Mesendoderm (in vitro differentiated cells): ENCODE data around the gene DAND5.
"Not testable (repeated sequence)": the region's sequence is repeated elsewhere in the genome, so short reads cannot be mapped to it uniquely, and the experiment has no call there.

Experiments
- DNase-seq: peaks from one replicate; pipeline ENCODE4 v3.0.0; 2013
- H2AK5ac ChIP-seq: 2 replicates; pipeline ENCODE4 v1.6.1; 2013; ENCODE audit warnings: low read length, inconsistent platforms
- H2BK120ac ChIP-seq: 2 replicates; pipeline ENCODE4 v1.6.1; 2013; ENCODE audit warnings: low read depth, mild to moderate bottlenecking, low read length, moderate library complexity, mixed read lengths
- H2BK15ac ChIP-seq: replicated peaks from 2 replicates; pipeline ENCODE4 v1.6.1; 2013; ENCODE audit warnings: low read depth, mild to moderate bottlenecking, moderate library complexity
- H2BK5ac ChIP-seq: 2 replicates; pipeline ENCODE4 v1.6.1; 2013; ENCODE audit warnings: low read length, inconsistent platforms
- H3K18ac ChIP-seq: 2 replicates; pipeline ENCODE4 v1.6.1; 2013; ENCODE audit warnings: mild to moderate bottlenecking, low read length, mixed read lengths
- H3K23ac ChIP-seq: one replicate; pipeline ENCODE4 v1.6.1; 2013; ENCODE audit warnings: low read length
- H3K27ac ChIP-seq: 2 replicates; pipeline ENCODE4 v1.5.1; 2013; ENCODE audit warnings: low read depth, mild to moderate bottlenecking, inconsistent platforms, low read length, moderate library complexity
- H3K27me3 ChIP-seq: 2 replicates; pipeline ENCODE4 v1.6.1; 2013; ENCODE audit warnings: low read length, control low read depth, mild to moderate bottlenecking, inconsistent platforms; ENCODE audit not compliant: insufficient read depth, poor library complexity
- H3K36me3 ChIP-seq: 2 replicates; pipeline ENCODE4 v1.6.1; 2013; ENCODE audit warnings: low read length, inconsistent platforms; ENCODE audit not compliant: control insufficient read depth, insufficient read depth
- H3K4ac ChIP-seq: one replicate; pipeline ENCODE4 v1.6.1; 2013; ENCODE audit warnings: low read depth, mild to moderate bottlenecking, low read length, moderate library complexity
- H3K4me1 ChIP-seq: 2 replicates; pipeline ENCODE4 v1.6.1; 2013; ENCODE audit warnings: low read depth, low read length, inconsistent platforms; ENCODE audit not compliant: control insufficient read depth
- H3K4me2 ChIP-seq: 2 replicates; pipeline ENCODE4 v1.6.1; 2013; ENCODE audit warnings: low read length
- H3K4me3 ChIP-seq: 2 replicates; pipeline ENCODE4 v1.5.1; 2013; ENCODE audit warnings: mild to moderate bottlenecking, low read length
- H3K56ac ChIP-seq: one replicate; pipeline ENCODE4 v1.6.1; 2013; ENCODE audit warnings: low read length
- H3K79me1 ChIP-seq: 2 replicates; pipeline ENCODE4 v1.6.1; 2013; ENCODE audit warnings: low read length, inconsistent platforms
- H3K79me2 ChIP-seq: 2 replicates; pipeline ENCODE4 v1.6.1; 2013; ENCODE audit warnings: mild to moderate bottlenecking, low read length; ENCODE audit not compliant: control insufficient read depth, insufficient read depth
- H3K9ac ChIP-seq: 2 replicates; pipeline ENCODE4 v1.6.1; 2013; ENCODE audit warnings: low read length, inconsistent platforms
- H4K5ac ChIP-seq: one replicate; pipeline ENCODE4 v1.6.1; 2013; ENCODE audit warnings: low read length
- H4K8ac ChIP-seq: one replicate; pipeline ENCODE4 v1.6.1; 2013; ENCODE audit warnings: low read depth, mild to moderate bottlenecking, control low read depth, low read length, moderate library complexity
- WGBS: extraction: QIAGEN DNeasy Blood & Tissue Kit; methylation state at CpG from one replicate; pipeline ENCODE4 v1.1.7; 2013; ENCODE audit warnings: low lambda C conversion rate, missing lambda C conversion rate; ENCODE audit not compliant: insufficient coverage; ENCODE audit errors: extremely low coverage; 5-methylcytosine and 5-hydroxymethylcytosine counted together

Gene DAND5

GRCh38 chr19:12970070-12970820, 869 bp downstream of the DAND5 start:
- H3K9ac ChIP-seq, result no peak overlapping the region
- no CpG with 5 or more reads among the region's 7 CpGs for WGBS
- H3K4me1 ChIP-seq, result no peaks in the 10 kb centered on the region
- H2AK5ac ChIP-seq, result no peak overlapping the region
- H4K8ac ChIP-seq, result no peak overlapping the region
- H3K56ac ChIP-seq, result no peak overlapping the region
- H4K5ac ChIP-seq, result no peak overlapping the region
- no peak overlapping the region for H3K18ac ChIP-seq
- no peak overlapping the region for H3K4ac ChIP-seq
- no peak overlapping the region for H3K4me3 ChIP-seq
- no peaks in the 10 kb centered on the region for H3K36me3 ChIP-seq
- DNase-seq, result no peak
- H3K79me1 ChIP-seq, result no peaks in the 10 kb centered on the region
- H2BK5ac ChIP-seq, result no peak overlapping the region
- no peak overlapping the region for H3K27ac ChIP-seq
- H2BK120ac ChIP-seq, result no peak overlapping the region
- H2BK15ac ChIP-seq, result no peak overlapping the region
- H3K27me3 ChIP-seq, result no peaks in the 10 kb centered on the region
- H3K23ac ChIP-seq, result no peak overlapping the region
- H3K4me2 ChIP-seq, result no peak overlapping the region
- no peaks in the 10 kb centered on the region for H3K79me2 ChIP-seq

- Histone ChIP-seq H3K36me3 (no peaks in the 10 kb centered on the region), H3K79me1 (no peaks in the 10 kb centered on the region), H3K18ac (no peak overlapping the region), H2BK120ac (no peak overlapping the region), H2AK5ac (no peak overlapping the region), H4K5ac (no peak overlapping the region), H2BK15ac (no peak overlapping the region), H3K4ac (no peak overlapping the region), H3K4me1 (no peaks in the 10 kb centered on the region), H3K9ac (no peak overlapping the region), H3K27me3 (no peaks in the 10 kb centered on the region), H3K27ac (no peak overlapping the region), H3K79me2 (no peaks in the 10 kb centered on the region), H4K8ac (no peak overlapping the region), H3K4me3 (no peak overlapping the region), H2BK5ac (no peak overlapping the region), H3K23ac (no peak overlapping the region), H3K4me2 (no peak overlapping the region), H3K56ac (no peak overlapping the region)
- DNase-seq, result no peak
- WGBS, result no CpG with 5 or more reads among the region's 16 CpGs
These were observed 3.9 kb downstream of the DAND5 start for GRCh38 chr19:12973236-12973635.

- Histone ChIP-seq H3K23ac (no peak overlapping the region), H2BK120ac (no peak overlapping the region), H3K4me3 (no peak overlapping the region), H3K9ac (no peak overlapping the region), H3K79me1 (no peaks in the 10 kb centered on the region), H3K4me1 (no peaks in the 10 kb centered on the region), H3K27ac (no peak overlapping the region), H3K36me3 (no peaks in the 10 kb centered on the region), H2AK5ac (no peak overlapping the region), H4K5ac (no peak overlapping the region), H3K4me2 (no peak overlapping the region), H3K79me2 (no peaks in the 10 kb centered on the region), H2BK5ac (no peak overlapping the region), H3K4ac (no peak overlapping the region), H4K8ac (no peak overlapping the region), H3K27me3 (no peaks in the 10 kb centered on the region), H2BK15ac (no peak overlapping the region), H3K18ac (no peak overlapping the region), H3K56ac (no peak overlapping the region)
- WGBS, result no CpG with 5 or more reads among the region's 19 CpGs
- DNase-seq, result no peak
These were observed 5.2 kb downstream of the DAND5 start for GRCh38 chr19:12974301-12975220.

- H2AK5ac ChIP-seq, result no peak overlapping the region
- H3K4me1 ChIP-seq, result no peaks in the 10 kb centered on the region
- H3K56ac ChIP-seq, result no peak overlapping the region
- no peak overlapping the region for H3K18ac ChIP-seq
- H3K23ac ChIP-seq, result no peak overlapping the region
- no peak for DNase-seq
- H3K4me3 ChIP-seq, result no peak overlapping the region
- no peaks in the 10 kb centered on the region for H3K27me3 ChIP-seq
- no peak overlapping the region for H3K4ac ChIP-seq
- H3K9ac ChIP-seq, result no peak overlapping the region
- H4K5ac ChIP-seq, result no peak overlapping the region
- no peak overlapping the region for H2BK15ac ChIP-seq
- no peaks in the 10 kb centered on the region for H3K79me2 ChIP-seq
- no peaks in the 10 kb centered on the region for H3K36me3 ChIP-seq
- H4K8ac ChIP-seq, result no peak overlapping the region
- H3K79me1 ChIP-seq, result no peaks in the 10 kb centered on the region
- no CpG with 5 or more reads among the region's 17 CpGs for WGBS
- no peak overlapping the region for H2BK5ac ChIP-seq
- H3K4me2 ChIP-seq, result no peak overlapping the region
- no peak overlapping the region for H2BK120ac ChIP-seq
- no peak overlapping the region for H3K27ac ChIP-seq
These were observed 5.9 kb downstream of the DAND5 start for GRCh38 chr19:12975221-12975741.

GRCh38 chr19:12976109-12976508, 6.7 kb downstream of the DAND5 start:
- H3K36me3 ChIP-seq, H4K5ac ChIP-seq, H3K27me3 ChIP-seq, H4K8ac ChIP-seq, H3K4me2 ChIP-seq, H3K27ac ChIP-seq, H3K9ac ChIP-seq, H3K23ac ChIP-seq, H3K56ac ChIP-seq, H3K18ac ChIP-seq, H3K4me3 ChIP-seq, DNase-seq, H3K4me1 ChIP-seq, H2AK5ac ChIP-seq, H2BK5ac ChIP-seq, H3K79me1 ChIP-seq, H3K79me2 ChIP-seq, H3K4ac ChIP-seq, H2BK120ac ChIP-seq, H2BK15ac ChIP-seq: not testable (repeated sequence)
- WGBS, result no CpG with 5 or more reads among the region's 7 CpGs
